Tibial nerve (tissue), 4 donors: ENCODE measurements around the gene C9orf50. TPM values are rescaled to one million over a fixed set of nuclear protein-coding genes. Genes with fewer than 3 reads are reported as not detected.

Source experiments
- DNase-seq, 2 donors: peaks; one replicate each; pipeline ENCODE4 v3.0.0-alpha.2; 2019; ENCODE audit warnings: low spot score in 2 of 2
- H3K27ac ChIP-seq, 4 donors: fragments of 200-600 bp; sonication (generic) in 3 of 4; one replicate each; pipeline ENCODE4 v1.5.1; 2017 to 2019; ENCODE audit warnings: mild to moderate bottlenecking in 1 of 4
- H3K27me3 ChIP-seq, 2 donors: fragments of 200-600 bp; sonication (generic) in 1 of 2; one replicate each; pipeline versions ENCODE4 v1.5.1 to v1.6.0; 2017 to 2019
- H3K36me3 ChIP-seq, 3 donors: fragments of 200-600 bp; sonication (generic); one replicate each; pipeline ENCODE4 v1.5.1; 2018 to 2019
- H3K4me1 ChIP-seq, 4 donors: fragments of 200-600 bp; sonication (generic) in 3 of 4; one replicate each; pipeline ENCODE4 v1.5.1; 2017 to 2019
- H3K4me3 ChIP-seq, 4 donors: fragments of 200-600 bp; sonication (generic) in 3 of 4; one replicate each; pipeline ENCODE4 v1.5.1; 2017 to 2019; ENCODE audit warnings: mild to moderate bottlenecking in 1 of 4, moderate library complexity in 1 of 4
- H3K9me3 ChIP-seq, 4 donors: fragments of 200-600 bp; sonication (generic) in 3 of 4; one replicate each; pipeline ENCODE4 v1.5.1; 2017 to 2019
- CTCF ChIP-seq, 5 experiments: fragments of 200-600 bp in 3 of 5; fragments of 450-650 bp in 2 of 5; sonication (generic) in 3 of 5; IDR thresholded peaks; one replicate each; pipeline ENCODE4 v1.5.1; 2016 to 2019; ENCODE audit warnings: antibody characterized with exemption in 5 of 5, mild to moderate bottlenecking in 3 of 5, moderate library complexity in 2 of 5
- EP300 ChIP-seq, 2 donors: sonication (generic); formaldehyde crosslinking; IDR thresholded peaks; one replicate each; pipeline ENCODE4 v1.6.1; 2017; ENCODE audit warnings: antibody characterized with exemption in 2 of 2, mild to moderate bottlenecking in 1 of 2
- POLR2A ChIP-seq, 2 donors: fragments of 450-650 bp; IDR thresholded peaks; one replicate each; pipeline ENCODE4 v1.6.1; 2017; ENCODE audit warnings: antibody characterized with exemption in 2 of 2, mild to moderate bottlenecking in 2 of 2, moderate library complexity in 2 of 2
- WGBS, 2 donors: methylation state at CpG; one replicate each; pipeline ENCODE4 v1.1.5; 2018; 5-methylcytosine and 5-hydroxymethylcytosine counted together
- total RNA-seq, 4 donors: library from RNA; depleted of rRNA; stranded (reverse); fragments of >200 nt; gene quantifications; one replicate each; pipeline ENCODE4 v1.1.0, GENCODE V29; 2016

Gene C9orf50
- total RNA-seq, 4 donors from 2014 or later: 0.90 to 1.7 (median 1.3) TPM

DNA sequence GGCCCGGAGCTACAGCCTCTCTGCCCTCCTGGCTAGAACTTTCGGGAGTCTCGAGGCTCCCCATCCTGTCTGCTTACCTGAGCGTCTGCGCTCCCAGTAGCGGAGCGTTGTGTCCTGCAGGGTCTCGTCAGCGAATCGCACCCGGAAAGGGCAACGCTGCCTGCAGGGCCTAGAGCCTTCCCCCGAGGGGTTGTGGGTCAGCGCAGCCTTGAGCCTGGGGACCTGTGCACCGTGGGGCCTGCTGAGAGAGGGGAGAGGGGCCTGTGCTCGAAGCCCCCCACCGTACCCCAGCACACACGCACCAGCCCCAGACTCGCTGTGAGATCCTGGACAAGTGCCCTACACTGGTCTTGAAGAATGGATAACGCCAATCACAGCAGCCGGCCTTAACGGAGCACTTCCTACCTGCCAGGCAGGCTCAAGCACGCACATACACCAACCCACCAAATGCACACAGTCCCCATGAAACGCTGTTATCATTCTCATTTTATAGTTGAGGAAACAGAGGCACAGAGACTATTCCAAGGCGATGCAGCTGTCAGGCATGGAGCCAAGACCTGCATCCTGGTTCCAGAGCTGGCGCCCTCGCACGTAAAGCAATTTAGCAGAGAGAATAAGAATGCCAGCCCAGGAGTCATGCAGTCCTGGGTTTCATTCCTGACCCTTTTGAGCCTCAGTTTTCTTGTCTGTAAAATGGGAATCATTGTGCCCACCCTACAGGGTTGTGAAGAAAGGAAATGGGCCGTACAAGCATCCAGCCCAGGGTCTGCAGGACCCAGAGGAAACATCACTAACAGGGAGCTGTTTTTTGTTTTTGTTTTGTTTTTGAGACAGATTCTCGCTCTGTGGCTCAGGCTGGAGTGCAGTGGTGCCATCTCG lies 5.3 kb downstream of the C9orf50 start:
- Histone ChIP-seq H3K27me3 (peaks cover 0 to 3% of the 10 kb centered on the region in 2 donors), H3K4me3 (no peak overlapping the region), H3K36me3 (no peaks in the 10 kb centered on the region), H3K4me1 (peaks cover 0 to 48% (median 27%) of the 10 kb centered on the region in 4 donors), H3K9me3 (no peaks in the 10 kb centered on the region), H3K27ac (peak overlapping the region in 2 of 4 donors; percentile 31 to 54)
- no peak for TF ChIP-seq POLR2A (IDR thresholded peaks at IDR 0.05)
- no peak for TF ChIP-seq EP300 (IDR thresholded peaks at IDR 0.05)
- TF ChIP-seq CTCF (IDR thresholded peaks at IDR 0.05): no peak
- WGBS, 2 donors: 86 to 90% methylated on average over 22 to 23 of the region's 31 CpGs
- DNase-seq: no peak

DNA sequence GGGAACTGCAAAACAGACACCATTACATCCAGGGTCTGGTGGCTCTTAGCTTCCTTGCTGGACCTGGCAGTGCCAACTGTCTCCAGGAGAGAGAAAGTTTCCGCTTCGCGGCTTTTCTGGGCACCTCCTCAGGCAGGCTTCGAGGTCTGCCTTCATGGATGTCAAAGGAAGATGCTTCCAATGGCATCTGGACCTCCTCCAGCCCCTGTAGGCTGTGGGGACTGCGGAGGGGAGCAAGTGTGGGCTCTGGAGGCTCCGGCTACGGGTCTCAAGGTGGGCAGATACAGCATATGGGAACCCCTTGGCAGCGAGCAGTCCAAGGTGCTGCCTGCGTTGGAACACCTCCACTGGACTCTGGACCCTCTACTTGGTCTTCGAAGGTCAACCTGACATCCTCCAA lies 6.0 kb downstream of the C9orf50 start:
- 88 to 93% methylated on average over 10 of the region's 10 CpGs for WGBS, 2 donors
- Histone ChIP-seq H3K4me1 (peaks cover 0 to 45% (median 24%) of the 10 kb centered on the region in 4 donors), H3K27me3 (no peaks in the 10 kb centered on the region), H3K4me3 (no peak overlapping the region), H3K36me3 (no peaks in the 10 kb centered on the region), H3K27ac (peak overlapping the region in 3 of 4 donors; percentile 54 to 96 (median 96)), H3K9me3 (no peaks in the 10 kb centered on the region)
- TF ChIP-seq POLR2A (IDR thresholded peaks at IDR 0.05) (no peak), EP300 (IDR thresholded peaks at IDR 0.05) (no peak)
- DNase-seq: no peak

GRCh38 chr9:129613520-129614175 lies 7.3 kb downstream of the C9orf50 start:
- Histone ChIP-seq H3K27ac (peak overlapping the region; percentile 54 to 96 (median 92)), H3K4me3 (peak overlapping the region in 2 of 4 donors; percentile 7 to 13), H3K36me3 (no peaks in the 10 kb centered on the region), H3K4me1 (peaks cover 0 to 51% (median 32%) of the 10 kb centered on the region in 4 donors), H3K9me3 (no peaks in the 10 kb centered on the region), H3K27me3 (no peaks in the 10 kb centered on the region)
- DNase-seq: no peak
- peak; percentile 26 to 91 for TF ChIP-seq EP300 (IDR thresholded peaks at IDR 0.05)
- peak in 1 of 2 donors; percentile 72 for TF ChIP-seq POLR2A (IDR thresholded peaks at IDR 0.05)
- peak in 3 of 5 experiments; percentile 8 to 33 (median 24) for TF ChIP-seq CTCF (IDR thresholded peaks at IDR 0.05)
- WGBS, 2 donors: 39 to 47% methylated on average over 11 to 17 of the region's 19 CpGs

- 56 to 65% methylated on average over 8 to 13 of the region's 15 CpGs for WGBS, 2 donors
- Histone ChIP-seq H3K4me3 (peak overlapping the region in 2 of 4 donors; percentile 7 to 13), H3K36me3 (no peaks in the 10 kb centered on the region), H3K27me3 (no peaks in the 10 kb centered on the region), H3K27ac (peak overlapping the region; percentile 54 to 96 (median 92)), H3K4me1 (peaks cover 0 to 58% (median 36%) of the 10 kb centered on the region in 4 donors), H3K9me3 (no peaks in the 10 kb centered on the region)
- TF ChIP-seq POLR2A (IDR thresholded peaks at IDR 0.05) (peak in 1 of 2 donors; percentile 41), EP300 (IDR thresholded peaks at IDR 0.05) (no peak)
- DNase-seq: no peak
Observed at GRCh38 chr9:129612815-129613519, 7.9 kb downstream of the C9orf50 start.

DNA sequence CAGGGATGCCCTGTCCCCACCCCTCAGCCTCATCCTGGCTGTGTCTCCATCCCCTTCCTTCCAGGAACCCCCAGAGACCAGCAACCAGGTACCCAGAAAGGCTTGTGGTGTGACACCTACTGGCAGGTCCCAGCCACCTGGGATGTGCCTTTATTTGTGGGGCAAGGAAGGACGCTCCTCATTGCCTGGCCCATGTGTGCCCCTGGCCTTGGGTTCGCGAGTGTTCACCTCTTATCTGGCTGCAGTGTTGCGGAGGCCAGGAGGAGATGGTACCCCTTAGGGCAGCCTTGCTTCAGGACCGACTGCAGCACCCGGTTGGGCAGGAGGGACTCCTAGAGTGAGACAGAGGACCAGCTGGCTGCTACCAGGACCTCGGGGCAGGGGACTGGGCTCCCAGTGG lies 8.8 kb downstream of the C9orf50 start:
- no peak for TF ChIP-seq CTCF (IDR thresholded peaks at IDR 0.05)
- no peak for TF ChIP-seq EP300 (IDR thresholded peaks at IDR 0.05)
- no peak for TF ChIP-seq POLR2A (IDR thresholded peaks at IDR 0.05)
- Histone ChIP-seq H3K9me3 (no peaks in the 10 kb centered on the region), H3K27ac (peak overlapping the region; percentile 54 to 96 (median 92)), H3K36me3 (no peaks in the 10 kb centered on the region), H3K27me3 (no peaks in the 10 kb centered on the region), H3K4me3 (no peak overlapping the region), H3K4me1 (peaks cover 0 to 67% (median 44%) of the 10 kb centered on the region in 4 donors)
- 71 to 100% methylated on average over 2 to 6 of the region's 7 CpGs for WGBS, 2 donors
- no peak for DNase-seq
